Pancreas (tissue), 10 donors: Measurements from ENCODE around the gene MAPK4. TPM values are rescaled to one million over a fixed set of nuclear protein-coding genes. Genes with fewer than 3 reads are reported as not detected.

Source experiments
- ATAC-seq, 4 donors: fragments of 200-7000 bp; cut with Tn5 transposase; one replicate each; pipeline versions ENCODE4 v1.8.0 to v1.9.1; 2020; ENCODE audit warnings: mild to moderate bottlenecking in 4 of 4, moderate library complexity in 4 of 4
- DNase-seq, 6 donors: peaks; one replicate each; pipeline ENCODE4 v3.0.0-alpha.2; 2020
- FAIRE-seq: peaks from 2 replicates; lab custom pipeline; 2012; peaks lifted over from hg19 to GRCh38; lab: Jason Lieb, UNC
- H3K27ac ChIP-seq, 4 donors: fragments of 200-600 bp; sonication (generic); 1 replicate in 3 of 4; 2 replicates in 1 of 4; pipeline versions ENCODE4 v1.5.0 to v1.8.0; 2020
- H3K27me3 ChIP-seq, 4 donors: fragments of 200-600 bp; one replicate each; pipeline ENCODE4 v1.8.0; 2021
- H3K36me3 ChIP-seq, 3 donors: fragments of 200-600 bp; sonication (generic) in 1 of 3; one replicate each; pipeline versions ENCODE4 v1.5.0 to v1.8.0; 2020 to 2021
- H3K4me1 ChIP-seq, 3 donors: fragments of 200-600 bp; one replicate each; pipeline ENCODE4 v1.8.0; 2021
- H3K4me3 ChIP-seq, 4 donors: fragments of 200-600 bp; sonication (generic) in 2 of 4; one replicate each; pipeline versions ENCODE4 v1.5.0 to v1.8.0; 2020 to 2021
- H3K9me3 ChIP-seq, 4 donors: fragments of 200-600 bp; one replicate each; pipeline ENCODE4 v1.8.0; 2021
- WGBS, 2 donors: extraction: QIAGEN DNeasy Blood & Tissue Kit; methylation state at CpG; one replicate each; pipeline ENCODE4 v1.1.7; 2013; 5-methylcytosine and 5-hydroxymethylcytosine counted together
- intact Hi-C, 3 donors: fragments of 100-400 bp; cut with DNase I; formaldehyde crosslinking; loops; one replicate each; pipeline versions ENCODE4 v1.11.1 to v1.14.2; 2022
- polyA plus RNA-seq, 2 donors: library from polyadenylated mRNA; stranded (reverse); fragments of 200-250 nt; gene quantifications; one replicate each; pipeline ENCODE4 v1.2.3, GENCODE V29; 2013
- total RNA-seq, 6 donors: library from RNA; stranded (reverse); fragmentation: NEBNext Ultra II Directional in 4 of 6; extraction: Animal tissue kit (Norgen Biotek cat#: 25700) in 4 of 6; gene quantifications; one replicate each; pipeline versions ENCODE4 v1.2.1 to v1.2.4, GENCODE V29; 2021 to 2023
- TF ChIP-seq, protein P1 (sequence below), 4 donors: fragments of 200-600 bp; sonication (generic) in 3 of 4; IDR thresholded peaks; one replicate each; pipeline versions ENCODE4 v1.5.0 to v1.8.0; 2021; ENCODE audit warnings: antibody characterized with exemption in 4 of 4
- donor health status: healthy with polysubstance abuse.
- donor health status: DM: no; HTN: no; CAD: no; lungs with moderate emphysema.
- donor health status: DM: no; HTN: no; CAD: no.
- donor health status: control.
- donor health status: control.
- donor health status: Bipolar disorder and iron deficiency.
- donor health status: DM: yes; HTN: yes; CAD: no.
- donor health status: DM: no; HTN: no; CAD: no.
- donor health status: DM: no; HTN: no; CAD: no.
- donor health status: DM: yes; HTN: yes; CAD: no.

MAPK4 gene
- total and polyA plus RNA-seq, 8 donors: 0.46 to 2.5 (median 0.80) TPM

GRCh38 chr18:50749421-50749820 lies 189.5 kb downstream of the MAPK4 start:
- 79 to 80% methylated on average over 5 of the region's 5 CpGs for WGBS, 2 donors
- no peak overlapping the region for H3K4me3 ChIP-seq
- H3K27me3 ChIP-seq: no peaks in the 10 kb centered on the region
- no peaks in the 10 kb centered on the region for H3K9me3 ChIP-seq
- H3K27ac ChIP-seq: no peak overlapping the region
- ATAC-seq (no peak), FAIRE-seq (no peak), DNase-seq (no peak)
- TF ChIP-seq, protein P1, sequence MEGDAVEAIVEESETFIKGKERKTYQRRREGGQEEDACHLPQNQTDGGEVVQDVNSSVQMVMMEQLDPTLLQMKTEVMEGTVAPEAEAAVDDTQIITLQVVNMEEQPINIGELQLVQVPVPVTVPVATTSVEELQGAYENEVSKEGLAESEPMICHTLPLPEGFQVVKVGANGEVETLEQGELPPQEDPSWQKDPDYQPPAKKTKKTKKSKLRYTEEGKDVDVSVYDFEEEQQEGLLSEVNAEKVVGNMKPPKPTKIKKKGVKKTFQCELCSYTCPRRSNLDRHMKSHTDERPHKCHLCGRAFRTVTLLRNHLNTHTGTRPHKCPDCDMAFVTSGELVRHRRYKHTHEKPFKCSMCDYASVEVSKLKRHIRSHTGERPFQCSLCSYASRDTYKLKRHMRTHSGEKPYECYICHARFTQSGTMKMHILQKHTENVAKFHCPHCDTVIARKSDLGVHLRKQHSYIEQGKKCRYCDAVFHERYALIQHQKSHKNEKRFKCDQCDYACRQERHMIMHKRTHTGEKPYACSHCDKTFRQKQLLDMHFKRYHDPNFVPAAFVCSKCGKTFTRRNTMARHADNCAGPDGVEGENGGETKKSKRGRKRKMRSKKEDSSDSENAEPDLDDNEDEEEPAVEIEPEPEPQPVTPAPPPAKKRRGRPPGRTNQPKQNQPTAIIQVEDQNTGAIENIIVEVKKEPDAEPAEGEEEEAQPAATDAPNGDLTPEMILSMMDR (IDR thresholded peaks at IDR 0.05): no peak
- no peaks in the 10 kb centered on the region for H3K36me3 ChIP-seq
- intact Hi-C loops: no loop called here
- no peaks in the 10 kb centered on the region for H3K4me1 ChIP-seq

- Histone ChIP-seq H3K36me3 (no peaks in the 10 kb centered on the region), H3K27me3 (no peaks in the 10 kb centered on the region), H3K4me1 (no peaks in the 10 kb centered on the region), H3K4me3 (no peak overlapping the region), H3K9me3 (no peaks in the 10 kb centered on the region), H3K27ac (no peak overlapping the region)
- WGBS, 2 donors: 54 to 68% methylated on average over 4 of the region's 4 CpGs
- TF ChIP-seq, protein P1 (IDR thresholded peaks at IDR 0.05): no peak
- DNase-seq (no peak), ATAC-seq (no peak), FAIRE-seq (no peak)
- intact Hi-C loops: no loop called here
Measured at GRCh38 chr18:50749945-50750344, 190.1 kb downstream of the MAPK4 start.

DNA sequence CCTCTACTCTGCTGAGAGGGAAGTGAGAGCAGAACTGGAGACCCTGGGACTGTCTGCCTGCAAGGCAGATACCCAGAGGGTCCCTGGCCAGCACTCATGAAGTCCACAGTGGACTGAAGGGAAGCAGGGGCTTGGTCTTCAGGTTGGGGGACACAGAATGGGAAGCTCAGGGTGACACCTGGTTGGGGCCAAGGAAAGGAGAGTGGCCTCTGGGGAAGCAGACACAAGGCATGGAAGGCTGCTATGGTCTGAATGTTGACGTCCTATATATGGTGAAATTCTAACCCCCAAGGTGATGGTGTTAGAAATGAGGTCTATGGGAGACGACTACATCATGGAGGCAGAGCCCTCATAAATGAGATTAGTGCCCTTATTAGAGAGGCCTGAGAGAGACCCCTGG lies 190.7 kb downstream of the MAPK4 start:
- H3K4me3 ChIP-seq: no peak overlapping the region
- DNase-seq (no peak), FAIRE-seq (no peak)

DNA sequence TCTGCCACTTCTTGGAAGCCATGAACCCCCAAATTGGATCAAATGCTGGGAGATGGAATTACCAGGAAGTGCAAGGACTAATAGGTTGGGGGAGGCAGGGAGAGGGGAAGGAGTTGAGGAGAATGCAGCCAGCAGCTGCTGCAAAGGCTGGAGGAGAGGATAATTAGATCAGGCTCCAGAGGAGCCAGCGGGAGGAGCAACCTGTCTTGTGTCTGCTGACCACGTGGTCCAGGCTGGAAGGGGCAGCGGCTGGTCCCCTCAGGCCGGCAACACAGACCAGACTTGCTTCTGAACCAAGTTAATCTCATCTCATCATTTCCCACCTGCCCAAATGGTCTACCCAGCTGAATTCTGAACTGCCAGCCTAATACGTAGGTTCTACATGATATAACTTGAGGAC lies 191.6 kb downstream of the MAPK4 start:
- FAIRE-seq (no peak), ATAC-seq (no peak), DNase-seq (no peak)
- Histone ChIP-seq H3K27ac (no peak overlapping the region), H3K9me3 (no peaks in the 10 kb centered on the region), H3K27me3 (no peaks in the 10 kb centered on the region), H3K4me3 (no peak overlapping the region), H3K36me3 (no peaks in the 10 kb centered on the region), H3K4me1 (no peaks in the 10 kb centered on the region)
- TF ChIP-seq, protein P1 (IDR thresholded peaks at IDR 0.05): no peak
- intact Hi-C loops: no loop called here
- 64 to 71% methylated on average over 5 of the region's 5 CpGs for WGBS, 2 donors

More for the DNA sequence above, 190.7 kb downstream of the MAPK4 start:
- no peak overlapping the region for H3K27ac ChIP-seq
- intact Hi-C loops: no loop called here
- ATAC-seq: no peak
- H3K27me3 ChIP-seq: no peaks in the 10 kb centered on the region
- 70 to 88% methylated on average over 2 of the region's 2 CpGs for WGBS, 2 donors
- no peaks in the 10 kb centered on the region for H3K9me3 ChIP-seq
- TF ChIP-seq, protein P1 (IDR thresholded peaks at IDR 0.05): no peak
- H3K36me3 ChIP-seq: no peaks in the 10 kb centered on the region
- H3K4me1 ChIP-seq: no peaks in the 10 kb centered on the region

DNA sequence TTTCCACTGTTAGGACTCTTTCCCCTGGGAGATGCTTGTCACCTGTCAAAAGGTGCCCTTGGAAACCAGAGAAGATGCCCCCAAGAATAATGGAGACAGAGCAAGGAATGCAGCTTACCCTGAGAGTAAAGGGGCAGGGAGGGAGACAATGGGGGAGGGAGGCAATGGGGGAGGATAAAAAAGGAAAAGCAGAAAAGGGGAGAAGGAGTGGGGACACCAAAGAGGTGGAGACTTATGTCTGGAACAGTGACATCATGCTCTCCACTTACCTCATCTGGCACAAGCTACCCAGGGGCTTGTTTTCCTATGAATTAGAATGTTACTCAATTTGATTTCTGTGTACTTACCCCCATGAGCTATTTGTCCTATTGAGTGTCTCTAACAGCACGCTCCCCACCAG lies 192.1 kb downstream of the MAPK4 start:
- TF ChIP-seq, protein P1 (IDR thresholded peaks at IDR 0.05): no peak
- no peaks in the 10 kb centered on the region for H3K9me3 ChIP-seq
- no peaks in the 10 kb centered on the region for H3K36me3 ChIP-seq
- intact Hi-C loops: no loop called here
- H3K27ac ChIP-seq: no peak overlapping the region
- no peaks in the 10 kb centered on the region for H3K4me1 ChIP-seq
- ATAC-seq (no peak), DNase-seq (no peak), FAIRE-seq (no peak)
- H3K27me3 ChIP-seq: no peaks in the 10 kb centered on the region
- no peak overlapping the region for H3K4me3 ChIP-seq
- 85 to 86% methylated on average over 1 of the region's 1 CpG for WGBS, 2 donors
